Measurements from ENCODE around the gene SPO11.

The SPO11 gene

DNA sequence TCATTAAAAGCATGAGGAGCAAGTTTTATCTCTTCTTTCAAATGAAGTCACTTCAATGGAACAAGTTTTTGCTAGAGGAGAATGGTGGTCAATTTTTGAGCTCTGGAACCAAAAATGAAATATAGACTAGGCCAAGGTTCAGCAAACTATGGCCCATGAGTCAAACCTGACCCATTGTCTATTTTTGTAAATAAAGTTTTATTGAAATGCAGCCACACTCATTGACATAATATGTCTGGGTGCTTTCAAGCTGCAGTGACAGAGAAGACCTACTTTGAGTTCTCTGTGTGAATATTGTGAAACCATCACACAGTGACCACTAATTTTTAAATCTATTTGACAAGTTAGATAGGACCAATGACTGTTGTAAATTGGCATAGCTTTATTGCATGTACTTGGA, 34.8 kb downstream of the SPO11 start:
- Mint-ChIP-seq H3K4me1 (ENCODE audit: low read depth) (peaks cover 10% of the 10 kb centered on the region), H3K9me3 (no peaks in the 10 kb centered on the region)

DNA sequence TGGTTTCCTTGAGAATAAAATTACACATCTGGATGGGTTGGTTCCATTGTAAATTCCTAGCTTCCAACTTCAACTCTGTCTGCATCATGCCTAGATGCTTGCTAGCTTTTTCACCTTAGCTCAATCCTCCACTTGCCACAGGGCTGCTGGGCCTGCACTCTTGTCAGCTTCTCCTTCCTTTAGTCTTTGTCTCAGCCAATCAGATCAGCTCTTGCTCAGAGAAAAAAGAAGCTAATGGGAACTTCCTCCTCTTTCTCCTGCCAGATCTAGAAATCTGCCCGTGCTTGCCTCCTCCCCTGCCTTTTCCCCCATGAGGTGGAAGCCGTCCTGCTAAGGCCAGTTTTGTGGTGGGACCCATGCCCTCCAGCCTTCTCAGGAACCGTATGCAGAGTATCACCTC, 40.0 kb downstream of the SPO11 start:
- H3K4me3 Mint-ChIP-seq, result no peak overlapping the region
- H3K9me3 Mint-ChIP-seq, result no peaks in the 10 kb centered on the region
- H3K27ac Mint-ChIP-seq, result peak overlapping the region; percentile 60
- peaks cover 92% of the 10 kb centered on the region for H3K36me3 Mint-ChIP-seq (ENCODE audit: low read depth)
- intact Hi-C loops (cut with micrococcal nuclease), result loop anchor here (10.0 kb wide), 1 partner anchor 1305 kb away; no protein-coding TSS in a partner anchor
- peaks cover 25% of the 10 kb centered on the region for H3K4me1 Mint-ChIP-seq (ENCODE audit: low read depth)
- H3K27me3 Mint-ChIP-seq, result no peaks in the 10 kb centered on the region

More for the DNA sequence above, 34.8 kb downstream of the SPO11 start:
- Mint-ChIP-seq H3K27ac (no peak overlapping the region), H3K4me3 (no peak overlapping the region), H3K27me3 (no peaks in the 10 kb centered on the region), H3K36me3 (ENCODE audit: low read depth) (peaks cover 41% of the 10 kb centered on the region)
- intact Hi-C loops (cut with micrococcal nuclease), result loop anchor here (10.0 kb wide), 1 partner anchor 1310 kb away; no protein-coding TSS in a partner anchor

DNA sequence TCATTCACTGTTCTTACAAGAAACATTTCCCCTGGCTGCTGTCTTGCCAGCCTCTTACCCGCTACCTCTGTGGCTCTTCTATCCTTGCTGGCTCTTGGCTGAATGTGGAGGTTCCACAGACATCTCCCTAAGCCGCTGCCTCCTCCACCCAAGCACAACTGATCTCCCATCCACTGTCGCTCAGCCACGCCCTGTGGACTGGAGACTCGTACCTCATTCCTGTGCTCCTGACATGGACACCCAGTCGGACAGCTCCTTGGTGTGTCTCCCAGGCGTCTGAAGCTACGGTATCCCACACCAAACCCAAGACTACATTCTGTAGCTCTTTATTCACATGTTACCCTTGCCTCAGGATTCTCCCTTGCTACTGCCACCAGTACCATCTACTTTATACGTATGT, 40.7 kb downstream of the SPO11 start:
- Mint-ChIP-seq H3K4me1 (ENCODE audit: low read depth) (peaks cover 32% of the 10 kb centered on the region), H3K36me3 (ENCODE audit: low read depth) (peaks cover 99% of the 10 kb centered on the region), H3K27ac (peak overlapping the region; percentile 60), H3K9me3 (no peaks in the 10 kb centered on the region), H3K27me3 (no peaks in the 10 kb centered on the region), H3K4me3 (no peak overlapping the region)
- intact Hi-C loops (cut with micrococcal nuclease), result no loop called here

DNA sequence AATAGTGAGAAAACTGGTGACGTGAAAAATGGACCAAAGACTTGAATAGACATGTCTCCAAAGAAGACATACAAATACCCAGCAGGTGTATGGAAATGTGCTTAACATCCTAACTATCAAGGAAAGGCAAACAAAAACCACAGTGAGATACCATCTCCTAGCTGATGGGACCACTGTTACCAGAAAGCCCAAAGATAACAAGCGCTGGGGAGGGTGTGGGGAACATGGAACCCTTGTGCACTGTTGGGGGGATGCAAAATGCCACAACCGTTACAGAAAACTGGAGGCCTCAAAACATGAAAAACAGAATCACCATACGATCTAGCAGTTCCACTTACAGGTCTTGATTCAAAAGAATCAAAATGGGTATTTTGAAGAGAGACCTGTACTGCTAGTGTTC, 41.8 kb downstream of the SPO11 start:
- no peaks in the 10 kb centered on the region for H3K27me3 Mint-ChIP-seq
- intact Hi-C loops (cut with micrococcal nuclease), result no loop called here
- no peak overlapping the region for H3K4me3 Mint-ChIP-seq
- peaks cover 100% of the 10 kb centered on the region for H3K36me3 Mint-ChIP-seq (ENCODE audit: low read depth)
- H3K4me1 Mint-ChIP-seq (ENCODE audit: low read depth), result peaks cover 42% of the 10 kb centered on the region
- no peak overlapping the region for H3K27ac Mint-ChIP-seq
- H3K9me3 Mint-ChIP-seq, result no peaks in the 10 kb centered on the region

DNA sequence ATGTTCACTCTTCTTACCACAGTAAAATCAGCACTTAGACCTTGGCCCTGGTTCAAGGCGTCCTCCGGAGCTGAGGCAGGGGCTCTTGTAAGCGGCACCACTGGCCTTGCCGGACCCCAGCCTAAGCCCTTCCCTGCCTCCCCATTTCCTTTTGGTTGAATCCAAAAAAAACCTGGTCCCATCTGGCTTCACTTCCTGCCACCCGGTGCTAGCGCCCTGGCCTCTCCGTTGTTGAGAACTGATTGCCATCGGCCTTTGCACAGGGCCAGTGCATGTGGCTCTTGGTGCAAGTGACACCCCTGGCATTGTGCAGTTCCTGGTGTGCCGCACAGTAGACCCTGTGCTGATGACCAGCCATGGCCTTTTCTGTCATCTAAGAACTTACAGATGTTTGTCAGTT, 42.6 kb downstream of the SPO11 start:
- intact Hi-C loops (cut with micrococcal nuclease), result no loop called here
- H3K36me3 Mint-ChIP-seq (ENCODE audit: low read depth), result peaks cover 100% of the 10 kb centered on the region
- no peaks in the 10 kb centered on the region for H3K9me3 Mint-ChIP-seq
- H3K4me1 Mint-ChIP-seq (ENCODE audit: low read depth), result peaks cover 42% of the 10 kb centered on the region
- H3K27ac Mint-ChIP-seq, result no peak overlapping the region
- no peak overlapping the region for H3K4me3 Mint-ChIP-seq
- H3K27me3 Mint-ChIP-seq, result no peaks in the 10 kb centered on the region

DNA sequence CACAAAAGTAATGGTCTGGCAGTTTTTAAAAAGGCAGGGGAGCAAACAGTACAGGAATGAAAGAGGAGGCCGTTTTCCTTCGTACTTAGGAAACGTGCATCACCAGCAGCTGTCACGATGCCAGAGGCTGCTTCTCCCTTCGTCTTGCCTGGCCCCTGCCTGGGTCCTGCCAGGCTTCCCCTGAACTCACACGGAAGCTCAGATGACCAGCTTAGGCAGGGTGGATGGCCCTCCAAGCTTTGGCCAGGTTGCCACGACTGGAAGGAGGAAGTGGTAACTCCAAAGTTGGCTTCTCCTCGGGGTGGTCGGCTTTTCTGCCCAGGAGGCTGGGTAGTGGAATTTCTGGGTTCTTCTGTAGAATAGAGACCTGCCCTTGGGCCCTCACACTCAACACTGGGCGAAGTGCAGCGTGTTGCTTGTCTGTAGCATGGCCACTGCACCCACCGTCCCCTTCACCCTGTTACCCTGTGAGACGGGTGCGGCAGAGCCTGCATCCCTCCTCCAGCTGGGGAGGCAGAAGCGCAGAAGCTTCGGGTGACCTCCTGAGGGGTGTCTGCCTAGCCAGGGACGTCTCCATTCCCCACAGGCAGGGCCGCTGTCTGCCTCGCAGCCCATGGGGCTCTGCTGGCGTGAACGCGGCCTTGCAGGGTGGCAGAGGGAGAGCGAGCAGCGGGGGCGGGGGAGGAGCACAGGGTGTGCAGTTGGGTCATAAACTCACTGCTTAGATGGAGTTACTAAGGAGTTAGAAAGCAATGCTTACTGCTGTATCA, 43.2 kb downstream of the SPO11 start:
- Mint-ChIP-seq H3K36me3 (ENCODE audit: low read depth) (peaks cover 100% of the 10 kb centered on the region), H3K9me3 (no peaks in the 10 kb centered on the region), H3K4me3 (no peak overlapping the region)

DNA sequence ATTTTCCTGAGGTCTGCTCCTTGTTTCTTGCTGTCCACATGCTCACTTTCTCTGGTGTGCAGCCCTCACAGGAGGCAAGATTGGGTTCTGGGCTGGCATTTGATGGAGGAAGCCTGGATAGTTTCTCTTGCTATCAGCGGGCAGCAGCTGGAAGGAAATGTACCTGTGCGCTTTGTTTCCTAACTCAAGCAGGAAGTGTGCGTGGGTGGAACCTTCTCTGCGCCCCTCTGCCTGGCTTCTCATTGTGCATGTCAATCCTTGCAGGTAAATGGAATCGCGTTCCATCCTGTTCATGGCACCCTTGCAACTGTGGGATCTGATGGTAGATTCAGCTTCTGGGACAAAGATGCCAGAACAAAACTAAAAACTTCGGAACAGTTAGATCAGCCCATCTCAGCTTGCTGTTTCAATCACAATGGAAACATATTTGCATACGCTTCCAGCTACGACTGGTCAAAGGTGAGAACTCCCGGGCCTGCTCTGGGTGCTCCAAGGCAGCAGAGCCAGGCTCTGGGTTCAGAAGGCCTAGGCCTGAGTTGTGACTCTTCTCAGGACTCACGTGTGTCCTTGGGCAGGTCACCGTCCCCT, 44.8 kb downstream of the SPO11 start:
- Mint-ChIP-seq H3K9me3 (no peaks in the 10 kb centered on the region), H3K4me3 (peak overlapping the region; percentile 67), H3K4me1 (ENCODE audit: low read depth) (peaks cover 32% of the 10 kb centered on the region), H3K27ac (peak overlapping the region; percentile 85), H3K27me3 (no peaks in the 10 kb centered on the region), H3K36me3 (ENCODE audit: low read depth) (peaks cover 100% of the 10 kb centered on the region)
- intact Hi-C loops (cut with micrococcal nuclease), result no loop called here

More for the DNA sequence above, 43.2 kb downstream of the SPO11 start:
- H3K27me3 Mint-ChIP-seq, result no peaks in the 10 kb centered on the region
- H3K27ac Mint-ChIP-seq, result peak overlapping the region; percentile 27
- intact Hi-C loops (cut with micrococcal nuclease), result no loop called here
- H3K4me1 Mint-ChIP-seq (ENCODE audit: low read depth), result peaks cover 42% of the 10 kb centered on the region

DNA sequence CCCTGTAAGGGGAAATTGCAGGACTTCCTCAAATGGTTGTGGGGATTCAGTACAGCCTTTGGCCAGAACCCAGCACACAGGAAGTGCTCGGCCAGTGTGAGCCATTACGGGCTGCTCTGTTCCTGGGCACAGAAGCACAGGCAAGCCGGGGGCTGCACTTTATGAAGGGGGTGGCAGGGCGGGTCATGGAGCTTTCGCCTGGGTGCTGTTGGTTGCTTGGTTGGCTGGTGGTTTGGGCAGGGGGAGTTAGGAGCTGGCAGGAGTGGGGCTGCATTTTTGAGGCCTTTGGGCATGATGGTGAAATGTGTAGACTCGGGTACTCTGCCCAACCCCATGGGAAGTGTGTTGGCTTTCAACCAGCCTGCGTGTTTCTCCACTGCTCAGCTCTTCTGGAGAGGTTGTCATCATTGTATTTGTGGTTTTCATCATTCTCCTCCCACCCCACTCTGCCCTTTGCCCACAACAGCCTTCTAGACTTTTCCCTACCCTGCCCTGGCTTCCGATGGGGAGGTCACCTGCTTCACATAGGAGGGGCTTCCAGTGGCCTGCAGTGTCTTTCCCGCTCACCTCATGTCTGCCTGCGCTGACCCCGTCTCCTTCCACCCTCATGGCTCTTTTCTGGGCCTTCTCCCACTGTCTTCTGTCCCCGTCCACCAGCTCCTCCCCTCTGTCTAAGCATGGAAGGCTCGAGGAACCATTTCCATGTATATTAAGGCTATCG, 45.5 kb downstream of the SPO11 start:
- Mint-ChIP-seq H3K27me3 (no peaks in the 10 kb centered on the region), H3K4me1 (ENCODE audit: low read depth) (peaks cover 25% of the 10 kb centered on the region), H3K36me3 (ENCODE audit: low read depth) (peaks cover 98% of the 10 kb centered on the region), H3K9me3 (no peaks in the 10 kb centered on the region), H3K4me3 (peak overlapping the region; percentile 67), H3K27ac (peak overlapping the region; percentile 85)
- intact Hi-C loops (cut with micrococcal nuclease), result no loop called here

DNA sequence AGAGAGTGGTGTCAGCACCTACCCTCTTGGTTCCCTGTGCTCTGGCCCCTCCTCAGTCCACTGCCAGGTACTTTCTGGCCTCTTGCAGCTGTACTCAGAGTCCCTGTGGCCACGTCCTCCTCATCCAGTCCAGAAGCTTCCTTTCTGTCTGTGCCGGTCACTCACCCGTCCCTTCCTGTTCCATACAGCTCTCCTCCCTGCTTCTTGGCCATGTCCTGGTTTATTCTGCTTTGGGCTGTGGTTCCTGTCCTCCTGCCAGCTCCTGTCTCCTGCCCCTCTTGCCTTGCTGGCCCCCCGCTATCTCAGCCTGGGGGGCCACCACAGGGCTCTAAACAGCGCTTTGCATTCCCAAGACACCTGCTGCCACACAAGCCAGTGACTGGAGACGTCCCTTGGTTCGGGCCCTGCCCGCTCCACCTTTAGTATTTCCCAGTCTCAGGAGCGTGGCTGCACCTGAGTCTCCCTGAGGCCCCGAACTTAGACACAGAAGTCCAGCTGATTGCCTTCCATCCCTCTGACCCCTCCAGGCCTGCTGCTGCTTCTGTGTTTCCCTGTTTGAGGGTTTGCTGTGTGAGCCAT, 46.1 kb downstream of the SPO11 start:
- peaks cover 23% of the 10 kb centered on the region for H3K4me1 Mint-ChIP-seq (ENCODE audit: low read depth)
- H3K36me3 Mint-ChIP-seq (ENCODE audit: low read depth), result peaks cover 98% of the 10 kb centered on the region
- no peaks in the 10 kb centered on the region for H3K9me3 Mint-ChIP-seq
- peak overlapping the region; percentile 67 for H3K4me3 Mint-ChIP-seq
- intact Hi-C loops (cut with micrococcal nuclease), result no loop called here
- H3K27ac Mint-ChIP-seq, result peak overlapping the region; percentile 85
- H3K27me3 Mint-ChIP-seq, result no peaks in the 10 kb centered on the region

DNA sequence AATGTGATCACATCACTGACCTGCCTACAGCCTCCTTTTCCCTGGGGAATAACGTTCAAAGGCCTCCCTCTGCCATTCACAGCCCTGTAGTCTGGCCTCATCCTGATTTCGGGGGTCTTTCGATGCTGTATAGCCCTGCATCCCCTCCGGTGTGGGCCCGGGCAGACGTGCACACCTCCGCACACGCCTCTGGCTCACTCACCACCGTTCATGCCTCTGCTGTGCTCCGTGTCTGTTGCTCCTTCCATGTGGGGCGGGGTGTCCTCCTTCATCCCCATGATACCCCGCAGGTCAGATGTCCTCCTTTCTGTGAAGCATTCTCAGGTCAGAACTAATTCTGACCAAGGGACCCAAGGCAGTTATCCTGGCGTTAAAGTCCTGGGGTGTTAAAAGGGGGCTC, 47.7 kb downstream of the SPO11 start:
- peaks cover 23% of the 10 kb centered on the region for H3K4me1 Mint-ChIP-seq (ENCODE audit: low read depth)
- H3K9me3 Mint-ChIP-seq, result no peaks in the 10 kb centered on the region
- H3K27me3 Mint-ChIP-seq, result no peaks in the 10 kb centered on the region
- peaks cover 91% of the 10 kb centered on the region for H3K36me3 Mint-ChIP-seq (ENCODE audit: low read depth)
- intact Hi-C loops (cut with micrococcal nuclease), result no loop called here
- H3K4me3 Mint-ChIP-seq, result no peak overlapping the region
- H3K27ac Mint-ChIP-seq, result no peak overlapping the region

DNA sequence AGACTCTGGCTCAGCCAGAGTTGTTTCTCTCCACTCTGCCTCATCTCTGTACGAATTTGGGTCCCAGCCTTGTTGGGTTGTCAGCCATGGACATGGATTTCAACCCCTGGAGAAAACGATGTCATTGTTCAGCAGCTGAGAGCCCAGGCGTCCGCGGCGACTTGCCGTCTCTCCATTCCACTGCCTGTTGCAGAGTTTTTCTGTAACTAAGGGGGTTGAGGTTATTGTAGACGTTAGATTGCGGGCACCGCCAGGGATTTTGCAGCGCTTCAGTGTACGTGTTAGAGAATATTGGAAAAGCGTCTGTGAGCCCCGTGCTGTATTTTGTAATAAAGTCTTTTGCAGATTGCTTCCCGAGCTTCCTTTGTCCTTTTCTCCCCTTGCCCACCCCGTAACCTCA, 48.5 kb downstream of the SPO11 start:
- no peaks in the 10 kb centered on the region for H3K27me3 Mint-ChIP-seq
- H3K4me3 Mint-ChIP-seq, result no peak overlapping the region
- peaks cover 83% of the 10 kb centered on the region for H3K36me3 Mint-ChIP-seq (ENCODE audit: low read depth)
- no peak overlapping the region for H3K27ac Mint-ChIP-seq
- H3K9me3 Mint-ChIP-seq, result no peaks in the 10 kb centered on the region
- intact Hi-C loops (cut with micrococcal nuclease), result no loop called here
- peaks cover 23% of the 10 kb centered on the region for H3K4me1 Mint-ChIP-seq (ENCODE audit: low read depth)

DNA sequence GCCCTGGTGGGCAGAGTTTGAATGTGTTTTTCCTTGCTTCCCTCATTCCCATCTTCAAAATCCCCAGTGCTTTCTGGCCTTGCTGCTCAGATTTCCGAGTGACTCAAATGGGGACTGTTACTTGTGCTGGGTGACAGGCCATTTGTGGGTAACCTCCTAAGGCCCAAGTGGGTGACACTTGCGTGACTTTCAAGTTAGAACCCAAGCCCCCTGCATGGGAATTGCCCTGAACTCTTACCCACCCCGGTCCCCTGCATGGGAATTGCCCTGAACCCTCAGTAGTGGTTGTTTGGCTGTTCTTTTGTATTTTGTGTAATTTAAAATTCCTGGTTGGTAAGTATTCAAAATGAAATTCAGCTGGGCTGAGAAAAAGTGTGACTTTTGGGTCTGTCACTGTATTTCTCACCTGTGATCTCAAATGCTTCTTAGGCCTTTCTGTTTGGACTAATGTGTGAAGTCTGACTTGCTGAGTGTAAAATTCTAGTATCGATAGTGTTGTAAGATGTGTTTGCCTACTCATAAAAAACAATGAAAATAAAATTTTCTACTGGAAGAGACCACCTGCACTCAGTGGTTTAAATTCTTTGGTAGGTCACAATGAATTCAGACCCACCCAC, 49.2 kb downstream of the SPO11 start:
- Mint-ChIP-seq H3K27ac (no peak overlapping the region), H3K27me3 (no peaks in the 10 kb centered on the region), H3K4me3 (no peak overlapping the region), H3K36me3 (ENCODE audit: low read depth) (peaks cover 77% of the 10 kb centered on the region), H3K4me1 (ENCODE audit: low read depth) (peaks cover 23% of the 10 kb centered on the region), H3K9me3 (no peaks in the 10 kb centered on the region)
- intact Hi-C loops (cut with micrococcal nuclease), result no loop called here

DNA sequence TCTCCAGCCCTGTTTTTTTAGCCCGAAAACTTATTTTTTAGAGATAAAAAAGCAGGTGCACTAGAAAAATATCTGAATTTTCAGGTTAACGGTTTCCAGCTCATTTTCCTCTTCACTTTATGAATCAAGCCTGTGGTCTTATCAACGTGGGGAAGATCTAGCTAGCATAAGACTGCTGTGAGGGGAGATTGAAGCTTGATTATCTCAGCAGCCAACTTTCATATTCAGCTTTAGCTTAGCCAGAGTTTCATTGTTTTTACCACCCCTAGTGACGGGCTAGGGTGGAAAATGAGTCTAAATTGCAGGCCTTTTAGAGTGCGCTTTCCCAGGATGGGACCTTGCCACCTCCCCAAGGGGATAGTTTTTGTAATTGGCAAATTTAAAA, 49.7 kb downstream of the SPO11 start:
- Mint-ChIP-seq H3K4me3 (no peak overlapping the region), H3K36me3 (ENCODE audit: low read depth) (peaks cover 76% of the 10 kb centered on the region), H3K27me3 (no peaks in the 10 kb centered on the region), H3K27ac (no peak overlapping the region), H3K4me1 (ENCODE audit: low read depth) (peaks cover 21% of the 10 kb centered on the region), H3K9me3 (no peaks in the 10 kb centered on the region)
- intact Hi-C loops (cut with micrococcal nuclease), result no loop called here
